Suprapubic skin (tissue), 4 donors: Measurements from ENCODE around the gene IQCH. TPM values are rescaled to one million over a fixed set of nuclear protein-coding genes. Genes with fewer than 3 reads are reported as not detected.
"Not testable (repeated sequence)": the region's sequence is repeated elsewhere in the genome, so short reads cannot be mapped to it uniquely, and the experiment has no call there.

Source experiments
- DNase-seq, 2 donors: peaks; one replicate each; pipeline ENCODE4 v3.0.0-alpha.2; 2019; ENCODE audit warnings: low spot score in 2 of 2
- H3K27ac ChIP-seq: fragments of 200-600 bp; sonication (generic); one replicate; pipeline ENCODE4 v1.5.1; 2019
- H3K27me3 ChIP-seq: fragments of 200-600 bp; sonication (generic); one replicate; pipeline ENCODE4 v1.5.1; 2019
- H3K36me3 ChIP-seq: fragments of 200-600 bp; sonication (generic); one replicate; pipeline ENCODE4 v1.5.1; 2019
- H3K4me1 ChIP-seq: fragments of 200-600 bp; sonication (generic); one replicate; pipeline ENCODE4 v1.5.1; 2019
- H3K4me3 ChIP-seq: fragments of 200-600 bp; sonication (generic); one replicate; pipeline ENCODE4 v1.5.1; 2019; ENCODE audit warnings: mild to moderate bottlenecking
- H3K9me3 ChIP-seq: fragments of 200-600 bp; sonication (generic); one replicate; pipeline ENCODE4 v1.5.1; 2019
- CTCF ChIP-seq, 2 donors: fragments of 200-600 bp in 1 of 2; fragments of 450-650 bp in 1 of 2; sonication (generic) in 1 of 2; IDR thresholded peaks; one replicate each; pipeline ENCODE4 v1.5.1; 2016 to 2019; ENCODE audit warnings: antibody characterized with exemption in 2 of 2, mild to moderate bottlenecking in 1 of 2, moderate library complexity in 1 of 2
- EP300 ChIP-seq: sonication (generic); formaldehyde crosslinking; IDR thresholded peaks from one replicate; pipeline ENCODE4 v1.6.1; 2017; ENCODE audit warnings: antibody characterized with exemption
- POLR2A ChIP-seq, 2 donors: fragments of 450-650 bp; IDR thresholded peaks; one replicate each; pipeline ENCODE4 v1.6.1; 2017; ENCODE audit warnings: antibody characterized with exemption in 2 of 2, mild to moderate bottlenecking in 2 of 2, moderate library complexity in 2 of 2
- POLR2AphosphoS5 ChIP-seq, 3 donors: sonication (generic); formaldehyde crosslinking; IDR thresholded peaks; one replicate each; pipeline ENCODE4 v1.6.1; 2017; ENCODE audit warnings: antibody characterized with exemption in 3 of 3
- WGBS: methylation state at CpG from one replicate; pipeline ENCODE4 v1.1.5; 2018; 5-methylcytosine and 5-hydroxymethylcytosine counted together
- total RNA-seq, 4 donors: library from RNA; depleted of rRNA; stranded (reverse); fragments of >200 nt; gene quantifications; one replicate each; pipeline ENCODE4 v1.1.0, GENCODE V29; 2016

IQCH gene
- total RNA-seq, 4 donors from 2014 or later, result 1.4 to 3.1 (median 2.2) TPM

DNA sequence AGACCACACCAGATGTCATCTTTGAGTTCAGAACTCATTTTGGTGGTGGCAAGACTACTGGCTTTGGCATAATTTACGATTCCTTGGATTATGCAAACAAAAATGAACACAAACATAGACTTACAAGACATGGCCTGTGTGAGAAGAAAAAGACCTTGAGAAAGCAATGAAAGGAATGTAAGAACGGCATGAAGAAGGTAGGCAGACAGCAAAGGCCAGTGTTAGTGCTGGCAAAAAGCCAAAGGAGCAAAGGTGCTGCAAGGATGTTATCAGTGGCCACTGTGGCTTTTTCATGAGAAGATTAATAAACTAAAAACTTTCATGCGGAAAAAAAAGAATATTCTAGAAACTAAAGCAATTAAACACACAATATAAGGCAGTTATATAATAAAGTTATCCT, 22.0 kb upstream of the IQCH start:
- WGBS, result 83% methylated on average over 3 of the region's 3 CpGs
- H3K4me3 ChIP-seq, result no peak overlapping the region

DNA sequence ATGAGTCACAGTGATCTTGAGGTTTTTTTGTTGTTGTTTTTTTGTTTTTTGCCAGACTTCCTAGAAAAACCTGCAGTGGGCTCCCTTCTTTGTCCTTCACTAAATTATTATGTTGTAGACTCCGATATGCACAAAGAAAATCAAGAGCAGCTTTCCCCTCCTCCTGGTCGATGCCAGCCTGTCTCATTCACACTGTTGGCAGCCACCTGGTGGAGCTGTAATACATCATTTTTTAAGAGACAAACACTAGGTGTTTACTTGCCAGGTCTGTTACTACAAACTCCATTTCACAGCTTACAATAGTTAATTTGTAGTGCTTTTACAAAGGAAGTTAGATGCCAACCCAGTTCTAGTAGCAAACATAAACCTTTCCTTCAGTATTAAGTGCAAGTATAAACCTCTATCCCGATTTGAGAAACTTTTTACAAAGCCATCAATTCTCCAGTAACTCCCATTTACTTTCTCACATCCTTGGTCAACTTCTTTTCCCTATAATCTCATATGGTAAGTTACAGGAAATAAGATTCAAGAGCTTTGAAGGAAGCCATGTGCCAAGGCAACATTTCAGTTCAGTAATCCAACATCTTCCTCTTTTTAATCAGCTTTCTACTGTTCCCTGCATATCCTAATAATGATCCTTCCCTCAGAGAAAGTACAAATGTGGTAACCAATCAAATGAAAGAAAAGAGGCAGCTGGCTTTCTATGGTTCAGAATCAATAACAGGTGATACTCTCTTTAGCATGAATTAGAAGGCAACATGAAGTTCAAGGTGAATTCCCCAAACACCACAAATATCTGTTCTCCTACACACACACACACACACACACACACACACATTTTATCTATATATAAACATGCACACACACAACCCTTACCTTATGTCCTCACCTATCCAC, 14.1 kb upstream of the IQCH start:
- peaks cover 38% of the 10 kb centered on the region for H3K4me1 ChIP-seq
- 35% methylated on average over 3 of the region's 3 CpGs for WGBS
- no peaks in the 10 kb centered on the region for H3K27me3 ChIP-seq
- TF ChIP-seq CTCF (IDR thresholded peaks at IDR 0.05), result no peak
- TF ChIP-seq POLR2AphosphoS5 (IDR thresholded peaks at IDR 0.05), result no peak
- no peak for TF ChIP-seq EP300
- TF ChIP-seq POLR2A (IDR thresholded peaks at IDR 0.05), result no peak
- no peaks in the 10 kb centered on the region for H3K9me3 ChIP-seq
- H3K27ac ChIP-seq, result no peak overlapping the region
- no peak for DNase-seq
- no peak overlapping the region for H3K4me3 ChIP-seq
- no peaks in the 10 kb centered on the region for H3K36me3 ChIP-seq

More for the DNA sequence above, 22.0 kb upstream of the IQCH start:
- Histone ChIP-seq H3K27ac (no peak overlapping the region), H3K4me1 (no peaks in the 10 kb centered on the region), H3K36me3 (peaks cover 42% of the 10 kb centered on the region), H3K27me3 (no peaks in the 10 kb centered on the region), H3K9me3 (no peaks in the 10 kb centered on the region)
- TF ChIP-seq CTCF (IDR thresholded peaks at IDR 0.05) (no peak), POLR2A (IDR thresholded peaks at IDR 0.05) (no peak), EP300 (no peak), POLR2AphosphoS5 (IDR thresholded peaks at IDR 0.05) (no peak)
- DNase-seq, result no peak

- DNase-seq, result no peak
- Histone ChIP-seq H3K4me1 (peaks cover 38% of the 10 kb centered on the region), H3K4me3 (no peak overlapping the region), H3K36me3 (peaks cover 3% of the 10 kb centered on the region), H3K27me3 (no peaks in the 10 kb centered on the region), H3K27ac (no peak overlapping the region), H3K9me3 (no peaks in the 10 kb centered on the region)
- WGBS, result 49% methylated on average over 4 of the region's 4 CpGs
- TF ChIP-seq POLR2AphosphoS5 (IDR thresholded peaks at IDR 0.05) (no peak), EP300 (no peak), POLR2A (IDR thresholded peaks at IDR 0.05) (no peak), CTCF (IDR thresholded peaks at IDR 0.05) (no peak)
Measured at GRCh38 chr15:67241132-67241855, 13.3 kb upstream of the IQCH start.

DNA sequence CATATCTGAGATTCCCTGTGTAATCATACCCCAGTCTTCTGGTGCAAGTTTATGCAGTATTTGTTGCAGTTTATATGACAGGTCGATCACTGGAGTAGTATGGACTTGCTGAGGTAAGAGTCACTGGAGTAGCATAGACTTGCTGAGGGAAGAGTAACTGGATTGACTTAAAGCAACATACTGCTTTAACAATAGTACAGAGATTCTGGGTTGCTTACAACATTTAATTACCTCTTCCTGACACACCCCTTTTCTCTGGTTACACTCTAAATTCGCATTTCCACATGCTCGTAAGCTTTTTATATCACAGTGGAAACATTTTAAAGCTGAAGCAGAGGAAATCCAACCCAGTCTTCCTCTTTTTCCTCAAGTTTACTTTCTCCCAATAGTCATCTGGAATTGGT, 11.9 kb upstream of the IQCH start:
- H3K4me1 ChIP-seq, result peaks cover 38% of the 10 kb centered on the region
- peaks cover 9% of the 10 kb centered on the region for H3K36me3 ChIP-seq
- H3K27ac ChIP-seq, result no peak overlapping the region
- H3K27me3 ChIP-seq, result no peaks in the 10 kb centered on the region
- no peak for DNase-seq
- TF ChIP-seq POLR2A (IDR thresholded peaks at IDR 0.05), result no peak
- TF ChIP-seq EP300, result no peak
- no peak for TF ChIP-seq POLR2AphosphoS5 (IDR thresholded peaks at IDR 0.05)
- TF ChIP-seq CTCF (IDR thresholded peaks at IDR 0.05), result no peak
- H3K9me3 ChIP-seq, result no peaks in the 10 kb centered on the region
- no peak overlapping the region for H3K4me3 ChIP-seq
- 27% methylated on average over 3 of the region's 3 CpGs for WGBS

DNA sequence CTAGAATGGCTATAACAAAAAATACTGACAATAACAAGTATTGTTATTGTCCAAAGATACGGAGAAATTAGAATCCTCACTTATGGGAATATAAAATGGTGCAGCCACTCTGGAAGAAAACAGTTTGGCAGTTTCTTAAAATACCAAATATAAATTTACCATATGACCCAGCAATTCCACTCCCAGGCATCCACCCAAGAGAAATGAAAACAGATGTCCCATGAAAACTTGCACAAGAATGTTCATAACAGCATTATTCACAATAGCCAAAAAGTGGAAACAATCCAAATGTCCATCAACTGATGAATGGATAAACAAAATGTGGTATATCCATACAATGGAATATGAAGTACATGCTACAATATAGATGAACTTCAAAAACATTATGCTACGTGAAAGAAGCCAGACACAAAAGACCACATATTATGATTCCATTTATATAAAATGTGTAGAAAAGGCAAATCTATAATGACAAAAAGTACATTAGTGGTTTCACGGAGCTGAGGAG, 9.6 kb upstream of the IQCH start:
- TF ChIP-seq CTCF (IDR thresholded peaks at IDR 0.05) (no peak), EP300 (no peak), POLR2A (IDR thresholded peaks at IDR 0.05) (no peak), POLR2AphosphoS5 (IDR thresholded peaks at IDR 0.05) (no peak)
- H3K27me3 ChIP-seq, result no peaks in the 10 kb centered on the region
- peaks cover 9% of the 10 kb centered on the region for H3K36me3 ChIP-seq
- H3K4me3 ChIP-seq, result no peak overlapping the region
- H3K9me3 ChIP-seq, result no peaks in the 10 kb centered on the region
- 86% methylated on average over 3 of the region's 3 CpGs for WGBS
- H3K27ac ChIP-seq, result no peak overlapping the region
- peaks cover 33% of the 10 kb centered on the region for H3K4me1 ChIP-seq
- no peak for DNase-seq

GRCh38 chr15:67246606-67247005, 8.0 kb upstream of the IQCH start:
- H3K9me3 ChIP-seq, DNase-seq, H3K4me3 ChIP-seq, H3K27ac ChIP-seq, H3K36me3 ChIP-seq, H3K27me3 ChIP-seq: not testable (repeated sequence)
- WGBS, result 96% methylated on average over 5 of the region's 5 CpGs
- peaks cover 17% of the 10 kb centered on the region for H3K4me1 ChIP-seq
